ENCODE results near the gene ARHGAP30.

ARHGAP30 gene

DNA sequence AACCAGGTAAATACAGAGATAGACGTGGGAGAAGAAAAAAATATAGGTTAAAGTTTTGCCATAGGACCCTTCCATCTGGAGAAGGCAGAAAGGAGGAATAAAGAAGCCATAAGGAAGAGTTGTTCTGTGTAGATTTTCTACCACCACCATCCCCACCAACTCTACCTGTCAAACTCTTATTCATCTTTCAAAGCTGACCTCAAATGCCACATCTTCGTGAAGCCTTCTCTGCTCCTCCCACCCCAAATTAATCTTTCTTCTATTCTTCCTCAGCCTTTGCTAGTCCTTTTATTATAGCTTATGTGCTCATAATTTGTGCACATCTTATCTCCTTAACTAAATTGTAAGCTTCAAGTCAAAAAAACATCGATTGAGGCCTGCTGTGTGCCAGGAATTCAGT is 20.9 kb upstream of the ARHGAP30 start:
- no peak for DNase-seq

DNA sequence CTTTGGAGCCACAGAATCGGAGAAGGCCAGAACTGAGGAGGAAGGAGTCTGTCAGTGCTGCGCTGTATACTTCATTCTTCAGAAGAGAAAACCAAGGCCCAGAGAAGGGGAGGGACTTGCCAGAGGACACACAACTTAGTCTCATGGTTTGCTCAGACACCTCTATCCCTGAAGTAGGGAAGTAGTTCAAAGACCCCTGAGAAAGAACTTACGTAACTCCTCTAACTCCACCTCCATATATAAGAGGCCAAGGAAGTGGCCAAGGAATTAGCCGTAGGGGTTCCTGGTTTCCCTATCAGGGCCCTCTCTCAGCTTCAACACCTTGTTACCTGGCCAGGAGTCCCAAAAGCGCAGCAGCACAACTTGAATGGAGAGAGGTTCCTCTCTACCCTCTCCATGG is 20.2 kb upstream of the ARHGAP30 start:
- DNase-seq, result no peak

GRCh38 chr1:161089251-161089924 is 19.7 kb upstream of the ARHGAP30 start, which contains the start of gene NECTIN4:
TSS of gene NECTIN4 (minus strand) at chr1:161089558. CDS start at chr1:161089296, 262 bp downstream.
- DNase-seq, result no peak

DNA sequence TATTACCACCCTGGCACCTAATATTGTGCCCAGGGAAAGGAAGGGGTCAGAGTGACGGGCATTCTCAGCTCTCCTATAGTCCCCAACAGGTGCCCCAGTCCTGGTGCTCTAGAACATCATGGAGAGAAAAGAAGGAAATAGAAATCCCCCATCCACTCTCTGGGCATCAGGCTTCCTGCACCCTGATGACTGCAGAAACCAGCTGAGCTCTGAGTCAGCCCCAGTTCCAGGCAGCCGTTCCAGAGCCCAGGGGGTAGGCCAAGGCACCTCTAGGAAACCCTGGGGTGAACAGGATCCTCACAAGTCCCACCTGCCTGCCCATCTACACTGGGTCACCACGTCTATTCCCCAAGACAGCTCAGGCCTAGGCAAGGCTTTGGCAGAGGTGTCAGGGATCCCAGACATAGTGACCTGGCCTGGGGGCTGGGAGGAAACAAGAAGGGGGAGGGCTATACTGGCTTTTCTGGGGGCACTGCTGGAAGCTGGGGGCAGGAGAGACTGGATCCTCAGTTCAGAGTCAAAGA is 19.0 kb upstream of the ARHGAP30 start:
- DNase-seq, result no peak

DNA sequence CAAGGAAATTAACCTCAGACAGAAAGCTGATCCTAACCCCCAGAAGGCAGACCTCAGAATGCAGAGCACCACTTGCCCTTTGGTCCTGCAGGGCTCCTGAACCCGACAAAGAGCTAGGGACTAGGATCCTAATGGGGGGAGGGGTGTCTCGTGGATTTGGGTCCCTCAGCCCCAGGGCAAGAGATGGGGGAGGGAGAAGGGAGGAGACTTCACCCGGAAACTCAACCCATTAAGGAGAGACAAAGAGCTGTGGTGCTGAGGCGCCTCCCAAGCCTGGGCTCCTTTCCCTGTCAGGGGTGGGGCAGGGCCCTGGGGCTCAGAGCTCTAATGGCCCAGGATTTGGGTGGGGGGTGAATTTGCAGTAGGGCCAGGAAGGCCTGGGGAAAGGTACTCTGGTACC is 16.8 kb upstream of the ARHGAP30 start:
- DNase-seq, result no peak

GRCh38 chr1:161085165-161085564 is 15.5 kb upstream of the ARHGAP30 start:
- DNase-seq, result no peak

DNA sequence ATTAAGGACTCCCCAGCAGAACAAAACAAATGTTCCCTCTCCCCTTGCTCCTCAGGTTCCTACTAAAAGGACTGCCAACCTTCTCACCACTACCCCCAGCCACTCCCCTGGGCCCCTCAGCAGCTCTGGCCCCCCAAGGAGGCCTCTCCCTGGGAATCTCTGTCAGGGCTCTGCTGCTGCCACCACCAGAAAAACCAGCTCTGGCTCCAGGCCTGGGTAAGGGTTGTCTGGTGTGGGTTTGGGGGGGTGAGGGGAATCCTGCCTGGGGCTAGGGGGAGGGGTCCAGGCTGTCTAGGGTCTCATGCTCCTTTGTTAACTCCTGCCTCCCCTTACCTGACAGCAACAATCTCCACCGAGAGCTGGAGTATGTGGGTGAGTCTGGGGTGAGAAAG is 14.9 kb upstream of the ARHGAP30 start:
- no peak for DNase-seq

GRCh38 chr1:161083748-161084596 is 14.3 kb upstream of the ARHGAP30 start:
- DNase-seq, result no peak

GRCh38 chr1:161082996-161083747 is 13.5 kb upstream of the ARHGAP30 start:
- DNase-seq, result peak; percentile 22

- DNase-seq, result no peak
Measured at GRCh38 chr1:161082483-161082882, 12.8 kb upstream of the ARHGAP30 start.

GRCh38 chr1:161081519-161081918 is 11.8 kb upstream of the ARHGAP30 start:
- DNase-seq, result no peak

DNA sequence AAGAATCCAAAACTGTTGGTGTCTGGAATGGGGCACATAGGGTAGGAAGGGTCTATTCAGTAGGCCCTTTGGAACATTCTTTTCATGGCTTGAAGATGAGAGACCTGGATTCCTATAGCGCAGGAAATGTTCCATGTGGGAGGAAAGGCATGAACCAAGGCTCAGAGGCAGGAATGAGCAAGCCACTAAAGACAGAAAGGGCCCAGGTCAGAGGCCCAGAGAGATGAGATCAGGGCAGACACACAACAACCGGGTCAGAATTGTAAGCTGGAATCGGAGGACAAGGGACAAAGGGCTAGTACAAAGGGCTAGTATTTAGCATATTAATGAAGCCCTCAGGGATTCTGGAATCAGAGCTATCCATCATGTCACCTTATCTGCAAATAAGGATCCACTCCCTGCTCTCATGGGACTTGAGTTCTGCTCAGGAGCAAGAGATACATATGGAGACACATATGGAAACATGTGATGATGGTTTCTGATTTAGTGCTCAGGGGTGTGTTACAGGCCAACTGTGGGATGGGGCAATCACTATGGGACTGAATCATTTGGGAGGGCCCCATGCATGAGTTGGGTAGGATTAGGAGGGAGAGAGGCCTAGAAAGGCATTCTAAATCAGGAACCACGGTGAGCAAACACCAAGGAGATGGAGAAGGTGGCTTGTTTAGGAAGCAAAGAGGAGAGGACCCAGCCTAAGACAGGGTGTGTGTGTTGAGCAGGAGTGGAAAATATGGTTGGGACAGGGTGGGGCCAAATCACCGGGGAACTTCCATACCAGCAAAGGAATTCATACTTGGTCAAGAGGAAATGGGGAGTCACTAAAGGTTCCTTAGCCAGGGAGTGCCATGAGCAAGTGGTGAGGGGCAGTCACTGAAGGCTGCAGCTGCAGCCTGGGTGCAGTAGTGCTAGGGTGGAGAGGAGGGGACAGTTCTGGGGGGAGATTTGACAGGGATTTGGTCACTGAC is 11.0 kb upstream of the ARHGAP30 start:
- no peak for DNase-seq

- no peak for DNase-seq
Measured at GRCh38 chr1:161079436-161080110, 9.9 kb upstream of the ARHGAP30 start.

DNA sequence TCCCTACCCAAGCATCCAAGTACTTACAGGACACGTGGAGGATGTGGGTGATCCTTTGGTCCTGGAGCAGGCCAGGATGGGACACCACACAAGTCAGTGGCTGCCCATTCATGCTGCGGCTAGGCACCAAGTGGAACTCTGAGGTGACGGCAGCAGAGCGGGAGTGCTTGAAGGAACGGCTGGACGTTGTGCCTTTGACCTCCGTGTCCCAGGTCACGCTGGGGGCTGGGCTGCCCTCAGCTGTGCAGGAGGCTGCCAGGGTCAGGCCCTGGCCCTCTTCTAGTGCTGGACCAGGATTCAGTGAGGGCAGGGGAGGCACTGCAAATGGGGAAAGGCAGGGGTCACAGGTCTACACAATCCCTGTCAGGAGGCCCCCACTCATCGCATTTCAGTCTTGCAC is 7.7 kb upstream of the ARHGAP30 start:
- DNase-seq, result no peak

DNA sequence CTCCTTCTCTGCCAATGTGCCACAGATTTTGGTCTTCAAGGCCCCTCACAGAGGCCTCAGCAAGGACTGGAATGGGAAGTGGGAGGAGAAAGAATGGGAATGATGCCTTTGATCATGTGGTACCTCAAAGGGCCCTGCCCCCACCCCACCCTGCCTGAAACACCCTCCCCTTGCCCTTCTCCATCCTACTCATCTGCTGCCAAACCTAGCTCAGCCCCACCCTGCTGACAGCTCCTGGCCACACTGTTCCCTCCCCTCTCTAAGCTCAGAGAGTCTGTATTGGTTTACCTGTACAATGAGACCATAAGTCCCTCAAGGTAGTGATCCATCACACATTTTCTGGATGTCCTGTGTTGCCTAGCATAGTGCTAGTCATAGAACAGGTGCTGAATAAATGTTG is 6.7 kb upstream of the ARHGAP30 start:
- no peak for DNase-seq

DNA sequence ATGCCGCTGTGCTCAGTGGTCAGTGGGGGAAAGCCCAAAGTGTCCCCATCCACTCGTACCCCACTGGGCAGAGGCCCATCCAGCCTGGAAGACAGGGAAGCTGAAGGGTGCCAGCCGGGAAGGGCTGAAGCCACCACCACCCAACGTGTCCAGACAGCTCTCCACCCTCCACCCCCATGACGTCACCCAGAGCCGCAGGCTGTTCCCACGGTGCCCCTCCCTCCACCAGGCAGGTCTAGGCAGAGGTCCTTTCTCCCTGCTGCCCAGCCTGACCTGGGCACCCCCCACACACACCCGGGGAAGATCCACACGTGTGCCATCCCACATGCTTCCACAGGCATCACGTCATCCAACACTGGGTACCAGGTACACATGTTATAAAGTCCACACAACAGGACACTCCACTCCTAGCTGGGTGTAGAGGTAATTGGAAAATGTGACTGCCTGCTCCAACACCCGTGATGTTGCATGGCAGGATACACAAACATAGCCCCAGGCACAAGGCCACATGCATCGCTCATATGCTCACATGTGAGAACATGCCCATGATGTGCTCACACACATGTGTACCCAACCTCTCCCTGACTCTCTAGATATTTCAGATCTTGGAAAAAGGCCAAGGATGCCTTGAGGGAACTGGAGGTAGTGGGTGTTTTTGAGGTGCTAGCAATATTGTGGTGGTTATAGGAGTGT is 5.1 kb upstream of the ARHGAP30 start:
- DNase-seq, result no peak

- DNase-seq, result no peak
Measured at GRCh38 chr1:161073474-161074121, 3.9 kb upstream of the ARHGAP30 start.

GRCh38 chr1:161072751-161073449 is 3.2 kb upstream of the ARHGAP30 start:
- DNase-seq, result no peak

GRCh38 chr1:161071886-161072371 is 2.2 kb upstream of the ARHGAP30 start:
- DNase-seq, result peak; percentile 61
